SU-DHL-6 (cell line): ENCODE data around the gene SRGAP1.

Experiments used
- H2AFZ ChIP-seq: fragments of 200-600 bp; sonication (generic); 2 replicates; pipeline ENCODE4 v1.6.1; 2014; ENCODE audit warnings: low read depth, mild to moderate bottlenecking, moderate library complexity, mixed read lengths, antibody characterized with exemption, low read length; ENCODE audit not compliant: severe bottlenecking
- H3F3A ChIP-seq: fragments of 200-600 bp; shearing (Covaris generic); 2 replicates; pipeline ENCODE4 v1.6.0; 2016; ENCODE audit warnings: antibody characterized with exemption, mild to moderate bottlenecking; ENCODE audit not compliant: insufficient read depth
- H3K27ac ChIP-seq: fragments of 200-600 bp; sonication (generic); 2 replicates; pipeline ENCODE4 v1.5.1; 2016; ENCODE audit warnings: low read depth, mild to moderate bottlenecking, low read length, moderate library complexity, mixed read lengths
- H3K27me3 ChIP-seq: fragments of 200-600 bp; sonication (generic), shearing (Covaris generic); 2 replicates; pipeline ENCODE4 v1.6.0; 2014; ENCODE audit warnings: mild to moderate bottlenecking, low read length
- H3K36me3 ChIP-seq: fragments of 200-600 bp; sonication (generic); 2 replicates; pipeline ENCODE4 v1.6.1; 2014; ENCODE audit warnings: mild to moderate bottlenecking, low read length, mixed read lengths
- H3K4me2 ChIP-seq: fragments of 300-600, 200-600 bp; shearing (Covaris generic), sonication (generic); 2 replicates; pipeline ENCODE4 v1.6.0; 2014; ENCODE audit warnings: low read length, low read depth, mild to moderate bottlenecking; ENCODE audit not compliant: poor library complexity, severe bottlenecking
- H3K4me3 ChIP-seq: fragments of 200-600 bp; sonication (generic); 2 replicates; pipeline ENCODE4 v1.5.1; 2014; ENCODE audit warnings: antibody characterized with exemption, low read length, mild to moderate bottlenecking, mixed read lengths; ENCODE audit not compliant: insufficient read depth, poor library complexity, severe bottlenecking
- H3K79me2 ChIP-seq: fragments of 200-600 bp; sonication (generic); 2 replicates; pipeline ENCODE4 v1.6.1; 2014; ENCODE audit warnings: mild to moderate bottlenecking, low read length, moderate library complexity; ENCODE audit not compliant: insufficient read depth
- H3K9ac ChIP-seq: fragments of 200-600 bp; sonication (generic); 2 replicates; pipeline ENCODE4 v1.7.0; 2014; ENCODE audit warnings: mild to moderate bottlenecking, low read length
- H3K9me2 ChIP-seq: fragments of 200-600 bp; sonication (generic); replicated peaks from 2 replicates; pipeline ENCODE4 v1.6.1; 2014; ENCODE audit warnings: low read length; ENCODE audit not compliant: insufficient read depth
- H3K9me3 ChIP-seq: fragments of 200-600 bp; sonication (generic); 2 replicates; pipeline ENCODE4 v1.6.1; 2014; ENCODE audit warnings: low read length, mixed read lengths; ENCODE audit not compliant: insufficient read depth
- H4K20me1 ChIP-seq: fragments of 200-600 bp; sonication (generic); 2 replicates; pipeline ENCODE4 v1.6.1; 2014; ENCODE audit warnings: low read depth, mild to moderate bottlenecking, antibody characterized with exemption, low read length, moderate library complexity, mixed read lengths
- EZH2phosphoT487 ChIP-seq: fragments of 200-600 bp; sonication (generic), shearing (Covaris generic); conservative IDR thresholded peaks from 2 replicates; pipeline ENCODE4 v1.6.1; 2018; ENCODE audit warnings: mild to moderate bottlenecking, antibody characterized with exemption, low read length, moderate library complexity, mixed read lengths
- TF ChIP-seq, protein P1 (sequence below): fragments of 200-600 bp; sonication (generic); IDR thresholded peaks from one replicate; pipeline ENCODE4 v1.5.1; 2017; ENCODE audit warnings: antibody characterized with exemption, mild to moderate bottlenecking, low read length, moderate library complexity; ENCODE audit not compliant: insufficient read depth, poor library complexity, severe bottlenecking

SRGAP1 gene

DNA sequence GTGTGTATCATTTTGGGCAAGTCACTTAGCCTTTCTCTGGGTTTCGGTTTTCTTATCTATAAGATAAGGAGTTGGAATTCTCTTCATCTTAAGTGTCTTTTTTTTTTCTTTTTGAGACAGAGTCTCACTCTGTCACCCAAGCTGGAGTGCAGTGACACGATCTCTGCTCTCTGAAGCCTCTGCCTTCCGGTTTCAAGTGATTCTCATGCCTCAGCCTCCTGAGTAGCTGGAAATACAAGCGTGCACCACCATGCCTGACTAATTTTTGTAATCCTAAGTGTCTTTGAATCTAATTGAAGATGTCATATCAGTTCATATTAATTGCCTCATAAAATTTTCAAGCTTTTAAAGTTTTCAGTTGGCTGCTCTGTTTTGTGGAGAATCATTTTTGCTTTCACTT lies 4.0 kb downstream of the SRGAP1 start:
- H3K4me3 ChIP-seq: no peak overlapping the region
- no peaks in the 10 kb centered on the region for H4K20me1 ChIP-seq
- H3K36me3 ChIP-seq: no peaks in the 10 kb centered on the region
- H3K9me2 ChIP-seq: no peaks in the 10 kb centered on the region
- H3K9me3 ChIP-seq: no peaks in the 10 kb centered on the region
- no peaks in the 10 kb centered on the region for H3K27me3 ChIP-seq
- H3K4me2 ChIP-seq: no peak overlapping the region
- H3K9ac ChIP-seq: no peak overlapping the region
- no peak for TF ChIP-seq EZH2phosphoT487
- TF ChIP-seq, protein P1, sequence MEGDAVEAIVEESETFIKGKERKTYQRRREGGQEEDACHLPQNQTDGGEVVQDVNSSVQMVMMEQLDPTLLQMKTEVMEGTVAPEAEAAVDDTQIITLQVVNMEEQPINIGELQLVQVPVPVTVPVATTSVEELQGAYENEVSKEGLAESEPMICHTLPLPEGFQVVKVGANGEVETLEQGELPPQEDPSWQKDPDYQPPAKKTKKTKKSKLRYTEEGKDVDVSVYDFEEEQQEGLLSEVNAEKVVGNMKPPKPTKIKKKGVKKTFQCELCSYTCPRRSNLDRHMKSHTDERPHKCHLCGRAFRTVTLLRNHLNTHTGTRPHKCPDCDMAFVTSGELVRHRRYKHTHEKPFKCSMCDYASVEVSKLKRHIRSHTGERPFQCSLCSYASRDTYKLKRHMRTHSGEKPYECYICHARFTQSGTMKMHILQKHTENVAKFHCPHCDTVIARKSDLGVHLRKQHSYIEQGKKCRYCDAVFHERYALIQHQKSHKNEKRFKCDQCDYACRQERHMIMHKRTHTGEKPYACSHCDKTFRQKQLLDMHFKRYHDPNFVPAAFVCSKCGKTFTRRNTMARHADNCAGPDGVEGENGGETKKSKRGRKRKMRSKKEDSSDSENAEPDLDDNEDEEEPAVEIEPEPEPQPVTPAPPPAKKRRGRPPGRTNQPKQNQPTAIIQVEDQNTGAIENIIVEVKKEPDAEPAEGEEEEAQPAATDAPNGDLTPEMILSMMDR: no peak
- no peak overlapping the region for H2AFZ ChIP-seq
- no peaks in the 10 kb centered on the region for H3K79me2 ChIP-seq
- no peaks in the 10 kb centered on the region for H3F3A ChIP-seq
- no peak overlapping the region for H3K27ac ChIP-seq

DNA sequence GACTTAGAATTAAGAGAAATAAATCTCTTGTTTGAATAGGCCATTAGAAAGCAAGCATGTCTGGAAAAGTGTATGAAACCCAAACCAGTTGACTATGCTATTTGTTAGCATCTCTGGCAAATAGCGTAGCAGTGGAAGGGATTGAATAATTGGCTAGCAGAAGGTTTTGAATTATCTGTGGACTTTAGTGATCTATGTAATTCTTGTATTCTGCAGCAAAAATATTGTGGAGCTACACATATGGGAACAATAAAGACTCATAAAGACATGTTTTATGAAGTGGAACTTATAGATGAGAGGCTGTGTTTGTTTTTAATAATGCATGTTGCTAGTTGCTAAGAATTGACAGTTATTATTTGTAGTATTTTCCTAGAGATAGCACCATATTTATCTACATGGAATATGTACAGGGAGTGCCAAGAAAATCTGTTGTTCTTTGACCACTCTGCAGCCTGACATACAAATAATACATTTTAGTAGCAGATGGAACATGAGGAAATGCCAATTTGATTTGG lies 4.7 kb downstream of the SRGAP1 start:
- Histone ChIP-seq H3K4me2 (no peak overlapping the region), H3K9ac (no peak overlapping the region), H3K27ac (no peak overlapping the region), H3K79me2 (no peaks in the 10 kb centered on the region), H3K4me3 (no peak overlapping the region), H3K36me3 (no peaks in the 10 kb centered on the region), H4K20me1 (no peaks in the 10 kb centered on the region), H3K27me3 (no peaks in the 10 kb centered on the region), H3K9me3 (no peaks in the 10 kb centered on the region), H3F3A (no peaks in the 10 kb centered on the region), H3K9me2 (no peaks in the 10 kb centered on the region), H2AFZ (no peak overlapping the region)
- TF ChIP-seq, protein P1: no peak
- TF ChIP-seq EZH2phosphoT487: no peak

DNA sequence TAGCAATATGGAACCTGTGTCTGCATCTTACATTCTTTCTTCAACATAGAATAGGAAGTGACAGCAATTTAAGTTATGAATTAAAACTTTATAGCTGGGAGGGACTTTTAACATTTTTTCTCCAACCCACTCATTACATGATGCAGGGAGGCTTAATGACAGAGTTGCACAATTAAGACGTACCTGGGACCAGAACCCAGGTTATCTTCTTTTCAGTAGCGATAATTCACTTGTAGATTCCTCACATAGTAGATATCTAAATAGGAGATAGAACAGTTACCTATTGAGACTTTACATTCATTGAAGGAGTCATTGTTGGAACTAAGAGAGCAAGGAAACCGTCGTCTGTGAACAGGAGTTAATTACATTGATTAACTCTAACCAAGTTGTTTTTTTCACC lies 5.1 kb downstream of the SRGAP1 start:
- H3K36me3 ChIP-seq: no peaks in the 10 kb centered on the region
- TF ChIP-seq, protein P1: no peak
- TF ChIP-seq EZH2phosphoT487: no peak
- no peaks in the 10 kb centered on the region for H3K9me2 ChIP-seq
- H3K9me3 ChIP-seq: no peaks in the 10 kb centered on the region
- no peak overlapping the region for H3K27ac ChIP-seq
- H3K9ac ChIP-seq: no peak overlapping the region
- no peaks in the 10 kb centered on the region for H3F3A ChIP-seq
- no peaks in the 10 kb centered on the region for H4K20me1 ChIP-seq
- no peaks in the 10 kb centered on the region for H3K27me3 ChIP-seq
- H2AFZ ChIP-seq: no peak overlapping the region
- H3K4me2 ChIP-seq: no peak overlapping the region
- H3K4me3 ChIP-seq: no peak overlapping the region
- no peaks in the 10 kb centered on the region for H3K79me2 ChIP-seq
